WERI-Rb-1 (cell line): ENCODE measurements around the gene SLC17A2.

Source experiments
- DNase-seq: peaks from one replicate; pipeline ENCODE4 v3.0.0-alpha.2; 2020
- H3K27ac ChIP-seq: fragments of 250-450 bp; sonication (Bioruptor Pico); 2 replicates; pipeline ENCODE4 v1.5.1; 2020; ENCODE audit warnings: mild to moderate bottlenecking, moderate library complexity
- H3K27me3 ChIP-seq: fragments of 250-450 bp; sonication (Bioruptor Pico); 2 replicates; pipeline ENCODE4 v1.5.1; 2021; ENCODE audit warnings: mild to moderate bottlenecking, low read depth, moderate library complexity; ENCODE audit not compliant: insufficient read depth, severe bottlenecking
- H3K36me3 ChIP-seq: fragments of 250-450 bp; sonication (Bioruptor Pico); 2 replicates; pipeline ENCODE4 v1.5.1; 2020; ENCODE audit warnings: mild to moderate bottlenecking, moderate library complexity
- H3K4me3 ChIP-seq: 2 replicates; pipeline ENCODE4 v1.5.1; 2011; ENCODE audit warnings: low read depth, mild to moderate bottlenecking, control low read depth, low read length
- H3K9me3 ChIP-seq: fragments of 250-450 bp; sonication (Bioruptor Pico); 2 replicates; pipeline ENCODE4 v1.5.1; 2021; ENCODE audit warnings: mild to moderate bottlenecking, moderate library complexity; ENCODE audit not compliant: severe bottlenecking
- TF ChIP-seq, protein P1 (sequence below): IDR thresholded peaks from 2 replicates; pipeline ENCODE4 v1.5.1; 2011; ENCODE audit warnings: low read depth, mild to moderate bottlenecking, control low read depth, inconsistent platforms, low read length

The SLC17A2 gene

DNA sequence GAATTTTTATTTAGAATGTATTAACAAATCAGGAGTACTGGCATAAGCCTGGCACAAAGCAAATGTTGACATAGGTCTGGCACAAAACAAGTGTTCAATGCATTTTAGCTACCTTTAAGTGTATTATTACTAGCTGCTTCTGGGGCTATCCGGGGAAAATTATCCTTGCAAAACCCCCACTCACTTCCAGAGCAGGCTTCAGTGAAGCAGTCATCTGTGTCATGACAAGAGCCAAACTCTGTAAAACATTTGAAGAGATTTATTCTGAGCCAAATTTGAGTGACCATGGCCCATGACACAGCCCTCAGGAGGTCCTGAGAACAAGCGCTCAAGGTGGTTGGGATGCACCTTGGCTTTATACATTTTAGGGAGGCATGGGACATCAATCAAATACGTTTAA lies 25.7 kb upstream of the SLC17A2 start:
- Histone ChIP-seq H3K27me3 (no peaks in the 10 kb centered on the region), H3K9me3 (peaks cover 16% of the 10 kb centered on the region), H3K36me3 (no peaks in the 10 kb centered on the region), H3K27ac (no peak overlapping the region), H3K4me3 (no peak overlapping the region)
- TF ChIP-seq, protein P1, sequence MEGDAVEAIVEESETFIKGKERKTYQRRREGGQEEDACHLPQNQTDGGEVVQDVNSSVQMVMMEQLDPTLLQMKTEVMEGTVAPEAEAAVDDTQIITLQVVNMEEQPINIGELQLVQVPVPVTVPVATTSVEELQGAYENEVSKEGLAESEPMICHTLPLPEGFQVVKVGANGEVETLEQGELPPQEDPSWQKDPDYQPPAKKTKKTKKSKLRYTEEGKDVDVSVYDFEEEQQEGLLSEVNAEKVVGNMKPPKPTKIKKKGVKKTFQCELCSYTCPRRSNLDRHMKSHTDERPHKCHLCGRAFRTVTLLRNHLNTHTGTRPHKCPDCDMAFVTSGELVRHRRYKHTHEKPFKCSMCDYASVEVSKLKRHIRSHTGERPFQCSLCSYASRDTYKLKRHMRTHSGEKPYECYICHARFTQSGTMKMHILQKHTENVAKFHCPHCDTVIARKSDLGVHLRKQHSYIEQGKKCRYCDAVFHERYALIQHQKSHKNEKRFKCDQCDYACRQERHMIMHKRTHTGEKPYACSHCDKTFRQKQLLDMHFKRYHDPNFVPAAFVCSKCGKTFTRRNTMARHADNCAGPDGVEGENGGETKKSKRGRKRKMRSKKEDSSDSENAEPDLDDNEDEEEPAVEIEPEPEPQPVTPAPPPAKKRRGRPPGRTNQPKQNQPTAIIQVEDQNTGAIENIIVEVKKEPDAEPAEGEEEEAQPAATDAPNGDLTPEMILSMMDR: no peak
- no peak for DNase-seq

DNA sequence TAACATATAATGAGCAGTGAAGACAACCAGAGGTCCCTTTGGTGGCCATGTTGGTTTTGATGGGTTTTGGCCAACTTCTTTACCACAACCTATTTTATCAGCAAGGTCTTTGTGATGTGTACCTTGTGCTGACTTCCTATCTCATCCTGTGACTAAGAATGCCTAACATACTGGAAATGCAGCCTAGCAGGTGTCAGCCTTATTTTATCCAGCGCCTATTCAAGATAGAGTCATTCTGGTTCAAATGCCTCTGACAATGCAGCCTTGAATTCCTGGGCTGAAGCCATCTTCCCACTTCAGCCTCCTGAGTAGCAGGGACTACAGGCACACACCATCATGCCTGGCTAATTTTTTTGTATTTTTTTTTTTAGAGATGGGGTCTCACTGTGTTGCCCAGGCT lies 24.3 kb upstream of the SLC17A2 start:
- Histone ChIP-seq H3K9me3 (peaks cover 13% of the 10 kb centered on the region), H3K36me3 (no peaks in the 10 kb centered on the region), H3K4me3 (no peak overlapping the region), H3K27ac (no peak overlapping the region), H3K27me3 (no peaks in the 10 kb centered on the region)
- TF ChIP-seq, protein P1: no peak
- DNase-seq: no peak

DNA sequence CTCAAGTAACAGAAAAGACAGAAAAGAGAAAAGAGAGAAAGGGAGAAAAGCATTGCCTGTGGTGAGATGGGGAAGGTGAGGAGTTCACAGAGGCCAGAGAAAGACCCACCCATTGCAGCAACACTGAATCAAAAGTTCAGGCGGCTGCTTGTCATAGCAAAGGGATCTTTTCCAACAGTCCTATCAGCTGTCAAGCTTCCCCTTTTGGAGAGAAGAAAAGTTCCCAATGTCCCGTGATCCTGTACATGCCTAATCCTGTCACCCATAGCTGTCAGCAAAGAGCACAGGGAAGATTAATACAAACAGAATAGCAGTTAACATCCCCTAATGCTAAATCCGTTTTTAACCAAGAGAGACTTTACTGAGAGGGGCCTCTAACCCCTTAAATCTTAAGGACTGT lies 23.2 kb upstream of the SLC17A2 start:
- H3K4me3 ChIP-seq: no peak overlapping the region
- no peaks in the 10 kb centered on the region for H3K27me3 ChIP-seq
- H3K36me3 ChIP-seq: no peaks in the 10 kb centered on the region
- H3K9me3 ChIP-seq: peaks cover 4% of the 10 kb centered on the region
- DNase-seq: no peak
- TF ChIP-seq, protein P1: no peak
- H3K27ac ChIP-seq: no peak overlapping the region

DNA sequence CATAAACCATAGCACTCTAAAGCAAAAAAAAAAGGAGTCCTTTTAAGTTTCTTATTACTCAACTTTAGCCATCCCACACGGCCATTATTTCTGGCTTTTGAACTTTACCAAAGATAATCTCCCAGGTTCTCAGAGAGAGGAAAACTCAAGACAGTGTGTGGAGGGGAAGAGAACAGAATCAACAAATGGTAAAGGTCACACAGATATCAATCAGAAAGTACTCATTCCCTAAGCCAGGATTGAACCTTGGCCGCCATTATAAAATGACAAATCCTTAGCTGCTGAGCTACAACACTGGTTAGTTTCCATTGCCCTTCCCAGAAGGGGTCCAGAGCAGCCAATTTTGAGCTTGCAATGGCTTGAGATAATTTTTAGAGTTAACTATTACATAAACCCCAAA lies 22.0 kb upstream of the SLC17A2 start:
- Histone ChIP-seq H3K4me3 (no peak overlapping the region), H3K27ac (no peak overlapping the region), H3K27me3 (no peaks in the 10 kb centered on the region), H3K9me3 (no peaks in the 10 kb centered on the region), H3K36me3 (no peaks in the 10 kb centered on the region)
- TF ChIP-seq, protein P1: no peak
- DNase-seq: no peak

DNA sequence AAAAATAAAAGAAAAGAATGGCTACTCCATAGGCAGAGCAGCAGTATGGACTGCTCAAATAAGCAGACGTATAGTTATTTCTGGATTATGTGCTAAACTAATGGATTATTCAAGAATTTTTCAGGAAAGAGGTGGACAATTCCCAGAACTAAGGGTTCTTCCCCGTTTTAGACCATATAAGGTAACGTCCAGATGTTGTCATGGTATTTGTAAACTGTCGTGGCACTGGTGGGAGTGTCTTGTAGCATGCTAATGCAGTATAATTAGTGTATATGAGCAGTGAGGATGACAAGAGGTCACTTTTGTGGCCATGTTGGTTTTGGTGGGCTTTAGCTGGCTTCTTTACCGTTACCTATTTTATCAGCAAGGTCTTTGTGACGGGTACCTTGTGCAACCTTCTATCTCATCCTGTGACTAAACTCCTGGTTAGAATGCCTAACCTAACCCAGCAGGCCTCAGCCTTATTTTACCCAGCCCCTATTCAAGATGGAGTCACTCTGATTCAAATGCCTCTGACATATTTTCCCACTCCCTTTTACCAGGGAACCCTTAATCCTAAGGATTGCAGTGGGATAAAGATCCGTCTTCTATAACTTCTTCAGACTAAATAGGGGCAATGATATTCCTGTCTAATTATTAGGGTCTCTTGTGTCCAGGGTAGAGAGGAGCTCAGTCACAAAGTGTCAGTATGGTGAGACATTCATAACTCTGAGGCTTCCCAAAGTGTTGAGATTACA lies 21.0 kb upstream of the SLC17A2 start:
- no peak for DNase-seq
- Histone ChIP-seq H3K9me3 (no peaks in the 10 kb centered on the region), H3K36me3 (no peaks in the 10 kb centered on the region), H3K27ac (no peak overlapping the region), H3K27me3 (no peaks in the 10 kb centered on the region), H3K4me3 (no peak overlapping the region)
- TF ChIP-seq, protein P1: no peak

DNA sequence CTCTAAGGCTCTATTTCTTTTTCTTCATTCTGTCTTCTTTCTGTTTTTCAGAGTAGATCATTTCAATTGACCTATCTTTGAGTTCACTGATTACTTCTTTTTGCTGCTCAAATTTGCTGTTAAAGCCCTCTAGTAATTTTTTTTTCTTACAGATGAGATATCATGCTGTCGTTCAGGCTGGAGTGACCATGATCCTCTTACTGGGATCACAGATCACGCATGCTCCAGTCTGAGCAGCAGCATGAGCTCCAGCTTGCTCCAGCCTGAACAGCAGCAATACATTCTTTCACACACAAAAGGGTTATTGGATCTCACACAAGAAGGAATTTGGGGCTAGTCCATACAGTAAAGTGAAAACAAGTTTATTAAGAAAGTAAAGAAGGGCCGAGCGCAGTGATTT lies 19.8 kb upstream of the SLC17A2 start:
- H3K4me3 ChIP-seq: no peak overlapping the region
- TF ChIP-seq, protein P1: no peak
- H3K9me3 ChIP-seq: peaks cover 4% of the 10 kb centered on the region
- peak; percentile 36 for DNase-seq
- H3K27me3 ChIP-seq: no peaks in the 10 kb centered on the region
- no peaks in the 10 kb centered on the region for H3K36me3 ChIP-seq
- no peak overlapping the region for H3K27ac ChIP-seq
